Endothelial cell (in vitro differentiated cells): ENCODE results near the gene TRMU. TPM values are rescaled to one million over a fixed set of nuclear protein-coding genes. Genes with fewer than 3 reads are reported as not detected.

Source experiments
- DNase-seq: peaks from one replicate; pipeline ENCODE4 v3.0.0; 2021; ENCODE audit warnings: low spot score
- H3K27ac Mint-ChIP-seq: one replicate; pipeline ENCODE4 v1.8.0; 2021; ENCODE audit warnings: mixed read lengths, inconsistent platforms; ENCODE audit not compliant: unreplicated experiment
- H3K27me3 Mint-ChIP-seq: one replicate; pipeline ENCODE4 v1.8.0; 2021; ENCODE audit warnings: mild to moderate bottlenecking, moderate library complexity, mixed read lengths, inconsistent platforms; ENCODE audit not compliant: unreplicated experiment
- H3K36me3 Mint-ChIP-seq: one replicate; pipeline ENCODE4 v1.8.0; 2021; ENCODE audit warnings: mild to moderate bottlenecking, low read depth, mixed read lengths, inconsistent platforms; ENCODE audit not compliant: unreplicated experiment
- H3K4me1 Mint-ChIP-seq: one replicate; pipeline ENCODE4 v1.8.0; 2021; ENCODE audit warnings: mild to moderate bottlenecking, mixed read lengths, inconsistent platforms; ENCODE audit not compliant: unreplicated experiment
- H3K4me3 Mint-ChIP-seq: one replicate; pipeline ENCODE4 v1.8.0; 2021; ENCODE audit warnings: mild to moderate bottlenecking, mixed read lengths, inconsistent platforms; ENCODE audit not compliant: unreplicated experiment
- H3K9me3 Mint-ChIP-seq: one replicate; pipeline ENCODE4 v1.8.0; 2021; ENCODE audit warnings: mixed read lengths, inconsistent platforms; ENCODE audit not compliant: unreplicated experiment
- total RNA-seq: library from RNA; stranded (reverse); fragmentation: NEBNext Ultra II Directional; extraction: Animal tissue kit (Norgen Biotek cat#: 25700); gene quantifications from one replicate; pipeline ENCODE4 v1.2.1, GENCODE V29; 2021; ENCODE audit not compliant: unreplicated experiment
- TF ChIP-seq, protein P1 (sequence below): fragments of 200-600 bp; sonication (generic); IDR thresholded peaks from one replicate; pipeline ENCODE4 v1.5.0; 2021; ENCODE audit warnings: antibody characterized with exemption; ENCODE audit not compliant: unreplicated experiment

Gene TRMU
- total RNA-seq, 1 donor from 2014 or later = 41.5 TPM

DNA sequence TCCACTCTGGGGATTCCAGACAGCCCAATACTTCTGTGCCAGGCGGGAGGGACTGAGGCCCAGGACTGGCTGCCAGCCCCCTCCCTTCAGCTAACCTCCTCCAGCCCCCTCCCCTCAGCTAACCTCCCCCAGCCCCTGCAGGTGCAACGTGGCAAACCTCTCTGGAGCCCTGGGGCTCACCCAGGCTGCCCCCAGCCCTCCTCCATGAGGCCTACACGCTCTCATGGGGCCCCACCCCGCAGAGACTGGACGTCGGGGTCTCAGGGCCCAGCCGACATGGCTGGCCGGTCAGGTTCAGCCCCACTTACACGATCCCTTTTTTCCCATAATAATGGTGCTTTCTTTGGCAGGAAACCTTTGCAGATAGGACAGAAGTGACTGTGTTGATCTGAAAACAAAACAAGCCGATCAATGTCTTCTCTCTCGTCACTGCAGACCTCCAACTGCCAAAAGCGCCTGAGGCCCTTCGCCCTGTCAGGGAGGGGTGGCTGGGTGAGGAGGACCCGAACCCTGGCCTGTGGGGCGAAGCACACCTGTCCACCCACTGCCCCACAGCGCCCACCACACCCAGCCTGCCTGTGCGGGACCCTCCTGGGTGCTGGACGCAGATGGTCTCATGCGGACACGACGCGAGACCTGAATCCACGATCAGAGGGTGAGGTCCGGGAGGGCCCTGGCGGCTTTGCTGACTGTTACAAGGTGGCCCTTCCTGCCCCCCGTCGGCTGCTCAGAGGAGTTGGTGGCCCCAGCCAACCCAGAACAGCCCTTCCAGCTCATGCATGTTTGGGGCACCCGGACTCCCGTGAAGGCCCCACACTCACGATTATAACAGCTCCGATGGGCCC lies 33.6 kb downstream of the TRMU start:
- Mint-ChIP-seq H3K27ac (no peak overlapping the region), H3K9me3 (no peaks in the 10 kb centered on the region), H3K4me3 (no peak overlapping the region), H3K27me3 (peaks cover 9% of the 10 kb centered on the region), H3K36me3 (no peaks in the 10 kb centered on the region), H3K4me1 (peaks cover 6% of the 10 kb centered on the region)
- TF ChIP-seq, protein P1, sequence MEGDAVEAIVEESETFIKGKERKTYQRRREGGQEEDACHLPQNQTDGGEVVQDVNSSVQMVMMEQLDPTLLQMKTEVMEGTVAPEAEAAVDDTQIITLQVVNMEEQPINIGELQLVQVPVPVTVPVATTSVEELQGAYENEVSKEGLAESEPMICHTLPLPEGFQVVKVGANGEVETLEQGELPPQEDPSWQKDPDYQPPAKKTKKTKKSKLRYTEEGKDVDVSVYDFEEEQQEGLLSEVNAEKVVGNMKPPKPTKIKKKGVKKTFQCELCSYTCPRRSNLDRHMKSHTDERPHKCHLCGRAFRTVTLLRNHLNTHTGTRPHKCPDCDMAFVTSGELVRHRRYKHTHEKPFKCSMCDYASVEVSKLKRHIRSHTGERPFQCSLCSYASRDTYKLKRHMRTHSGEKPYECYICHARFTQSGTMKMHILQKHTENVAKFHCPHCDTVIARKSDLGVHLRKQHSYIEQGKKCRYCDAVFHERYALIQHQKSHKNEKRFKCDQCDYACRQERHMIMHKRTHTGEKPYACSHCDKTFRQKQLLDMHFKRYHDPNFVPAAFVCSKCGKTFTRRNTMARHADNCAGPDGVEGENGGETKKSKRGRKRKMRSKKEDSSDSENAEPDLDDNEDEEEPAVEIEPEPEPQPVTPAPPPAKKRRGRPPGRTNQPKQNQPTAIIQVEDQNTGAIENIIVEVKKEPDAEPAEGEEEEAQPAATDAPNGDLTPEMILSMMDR = no peak
- no peak for DNase-seq

DNA sequence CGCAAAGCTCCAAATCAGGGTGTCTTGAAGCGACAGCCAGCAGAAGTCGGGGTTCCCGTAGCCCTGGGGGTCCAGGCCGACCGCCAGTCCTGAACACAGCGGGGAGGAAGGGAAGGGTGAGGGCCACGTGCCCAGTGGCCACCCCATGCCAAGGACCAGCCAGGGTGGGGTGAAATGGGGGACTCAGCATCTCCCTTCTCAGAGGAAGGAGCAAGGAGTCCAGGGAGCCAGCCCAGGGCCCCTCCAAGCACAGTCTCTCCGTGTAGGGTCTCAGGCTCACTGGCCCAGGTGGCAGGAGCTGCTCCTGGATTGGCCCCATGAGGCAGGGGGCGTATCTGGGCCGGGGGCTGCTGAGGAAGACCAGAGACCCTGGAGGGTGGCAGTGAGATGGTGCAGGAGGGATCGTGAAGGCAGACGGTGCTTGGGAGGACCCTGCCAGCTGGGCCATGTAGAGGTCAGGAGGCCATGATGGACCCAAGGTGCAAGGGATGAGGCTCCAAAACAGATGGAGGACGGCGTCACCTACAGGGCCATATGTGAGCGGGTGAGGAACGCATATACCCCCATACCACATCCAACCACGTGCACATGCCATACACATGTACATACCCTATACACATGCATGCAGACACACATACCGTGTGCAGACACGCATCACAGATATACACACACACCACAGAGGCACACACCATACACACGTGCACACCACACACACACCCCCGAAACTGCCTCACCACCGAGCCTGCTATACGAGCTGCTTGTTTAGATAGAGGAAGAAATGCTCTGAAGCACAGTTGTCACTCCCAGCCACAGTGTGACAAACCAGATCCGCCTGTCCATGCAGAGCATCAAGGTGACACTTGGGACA lies 34.4 kb downstream of the TRMU start:
- peaks cover 10% of the 10 kb centered on the region for H3K4me1 Mint-ChIP-seq
- H3K9me3 Mint-ChIP-seq = no peaks in the 10 kb centered on the region
- H3K27ac Mint-ChIP-seq = no peak overlapping the region
- no peak overlapping the region for H3K4me3 Mint-ChIP-seq
- no peaks in the 10 kb centered on the region for H3K36me3 Mint-ChIP-seq
- DNase-seq = no peak
- TF ChIP-seq, protein P1 = no peak
- H3K27me3 Mint-ChIP-seq = peaks cover 12% of the 10 kb centered on the region

DNA sequence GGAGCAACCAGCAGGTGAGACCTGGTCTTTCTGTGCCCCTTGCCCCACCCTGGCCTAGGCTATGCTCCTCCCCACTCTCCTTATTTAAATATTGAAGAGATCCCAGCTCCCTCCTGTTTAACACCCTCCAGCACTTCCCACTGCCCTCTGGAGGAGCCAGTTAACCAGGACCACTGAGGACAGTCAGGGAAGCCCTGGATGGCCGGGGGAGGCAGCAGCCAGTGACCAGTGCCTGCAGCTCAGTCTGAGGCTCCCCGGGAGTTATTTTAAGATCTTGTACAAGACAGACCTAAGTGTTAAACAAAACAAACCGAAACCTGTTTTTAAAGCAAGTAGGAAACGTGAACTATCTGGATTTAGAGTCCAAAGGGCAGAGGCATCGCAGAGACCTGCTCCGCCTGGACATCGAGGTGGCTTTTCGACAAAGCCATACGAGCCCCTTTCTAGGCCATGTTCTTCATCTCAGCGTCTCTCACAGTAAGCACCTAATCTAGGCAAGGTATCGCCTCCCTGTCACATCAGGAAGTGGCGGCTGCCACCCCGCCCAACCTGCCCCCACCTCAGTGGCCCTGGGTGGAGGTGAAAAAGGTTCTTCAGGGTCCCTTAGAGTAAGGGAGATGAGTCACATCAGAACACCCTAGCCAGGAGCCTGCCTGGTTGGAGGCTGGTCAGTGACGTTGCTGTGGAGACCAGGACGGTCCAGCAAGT lies 35.2 kb downstream of the TRMU start:
- Mint-ChIP-seq H3K4me3 (no peak overlapping the region), H3K4me1 (peaks cover 10% of the 10 kb centered on the region), H3K36me3 (peaks cover 4% of the 10 kb centered on the region), H3K27me3 (peaks cover 14% of the 10 kb centered on the region), H3K27ac (no peak overlapping the region), H3K9me3 (peaks cover under 1% of the 10 kb centered on the region)
- TF ChIP-seq, protein P1 = no peak
- DNase-seq = no peak

DNA sequence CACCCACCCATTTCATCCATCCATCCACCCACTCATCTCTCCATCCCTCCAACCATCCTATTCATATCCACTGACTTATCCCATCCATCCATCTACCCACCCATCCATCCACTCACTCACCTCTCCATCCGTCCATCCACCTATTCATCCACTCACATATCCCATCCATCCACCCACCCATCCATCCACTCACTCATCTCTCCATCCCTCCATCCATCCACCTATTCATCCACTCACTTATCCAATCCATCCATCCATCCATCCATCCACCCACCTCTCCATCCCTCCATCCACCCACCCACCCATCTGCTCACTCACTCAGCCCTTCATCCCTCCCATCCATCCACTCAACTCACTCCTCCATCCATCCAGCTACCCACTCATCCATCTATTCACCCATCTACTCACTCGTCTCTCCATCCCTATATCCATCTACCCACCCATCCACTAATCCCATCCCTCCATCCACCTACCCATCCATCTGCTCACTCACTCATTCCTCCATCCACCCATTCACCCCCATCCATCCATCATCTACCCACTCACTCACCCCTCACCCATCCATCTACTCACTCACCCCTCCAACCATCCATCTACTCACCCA lies 36.2 kb downstream of the TRMU start:
- no peak for DNase-seq
- H3K9me3 Mint-ChIP-seq = peaks cover 4% of the 10 kb centered on the region
- peaks cover 12% of the 10 kb centered on the region for H3K36me3 Mint-ChIP-seq
- no peak overlapping the region for H3K4me3 Mint-ChIP-seq
- H3K4me1 Mint-ChIP-seq = peaks cover 10% of the 10 kb centered on the region
- H3K27ac Mint-ChIP-seq = no peak overlapping the region
- H3K27me3 Mint-ChIP-seq = peaks cover 17% of the 10 kb centered on the region
- TF ChIP-seq, protein P1 = no peak
